Brain microvascular endothelial cell (primary cell): ENCODE measurements around the gene ZNF423.

Experiments
- DNase-seq: peaks from one replicate; pipeline ENCODE4 v3.0.0-alpha.2; 2020
- H3K27ac ChIP-seq: fragments of 250-450 bp; sonication (Bioruptor Pico); 2 replicates; pipeline ENCODE4 v1.5.1; 2020; ENCODE audit warnings: mild to moderate bottlenecking, moderate library complexity
- H3K27me3 ChIP-seq: fragments of 250-450 bp; sonication (Bioruptor Pico); replicated peaks from 2 replicates; pipeline ENCODE4 v1.5.1; 2020; ENCODE audit warnings: mild to moderate bottlenecking
- H3K36me3 ChIP-seq: fragments of 250-450 bp; sonication (Bioruptor Pico); replicated peaks from 2 replicates; pipeline ENCODE4 v1.5.1; 2020; ENCODE audit warnings: mild to moderate bottlenecking
- H3K4me3 ChIP-seq: 2 replicates; pipeline ENCODE4 v1.5.1; 2011; ENCODE audit warnings: low read depth, mild to moderate bottlenecking, control low read depth, low read length, moderate library complexity
- in situ Hi-C: cut with HindIII; loops from 2 replicates; pipeline ENCODE4 v1.10.0; 2017; ENCODE audit warnings: low sequenced_read_pairs, low pct_ligation_motif_present
- TF ChIP-seq, protein P1 (sequence below): IDR thresholded peaks from 2 replicates; pipeline ENCODE4 v1.5.1; 2011; ENCODE audit warnings: low read depth, mild to moderate bottlenecking, moderate library complexity, low read length, control low read depth, inconsistent platforms; ENCODE audit errors: missing control alignments

ZNF423 gene

DNA sequence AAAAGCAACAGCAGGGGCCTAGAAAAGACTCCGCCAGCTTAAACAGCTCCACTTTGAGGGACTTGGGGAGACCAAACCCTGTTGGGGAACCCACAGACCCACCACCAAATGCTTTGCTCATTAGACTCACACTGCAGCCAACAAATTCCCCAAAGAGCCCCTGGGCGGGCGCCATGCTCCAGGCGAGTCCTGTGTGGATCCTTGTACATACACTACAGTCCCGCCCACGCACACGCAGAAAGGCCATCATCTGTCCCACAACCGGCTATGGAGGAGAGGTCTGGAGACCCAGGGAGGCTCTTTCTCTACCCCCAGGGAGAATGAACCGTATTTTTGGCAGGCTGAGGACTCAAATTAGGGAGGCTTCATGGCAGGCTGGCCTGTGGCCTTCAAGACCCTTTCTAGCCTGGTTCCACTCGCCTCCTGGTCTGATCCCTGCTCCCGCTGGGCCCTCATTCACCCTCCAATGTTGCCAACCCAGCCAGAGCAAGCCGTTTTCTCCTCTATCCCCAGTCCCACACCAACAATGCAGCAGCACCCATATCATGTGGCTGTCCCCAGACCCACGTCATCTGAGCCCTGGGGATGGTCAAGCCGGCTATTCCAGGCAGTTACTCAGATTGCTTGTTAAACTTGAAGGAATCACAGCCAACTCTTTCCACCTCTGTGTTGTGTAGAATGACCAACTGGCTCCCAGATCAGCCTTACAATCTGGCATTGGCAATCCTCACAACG is 27.2 kb downstream of the ZNF423 start:
- DNase-seq: no peak
- Histone ChIP-seq H3K27ac (no peak overlapping the region), H3K36me3 (no peaks in the 10 kb centered on the region), H3K4me3 (no peak overlapping the region), H3K27me3 (no peaks in the 10 kb centered on the region)
- in situ Hi-C loops: no loop called here
- TF ChIP-seq, protein P1, sequence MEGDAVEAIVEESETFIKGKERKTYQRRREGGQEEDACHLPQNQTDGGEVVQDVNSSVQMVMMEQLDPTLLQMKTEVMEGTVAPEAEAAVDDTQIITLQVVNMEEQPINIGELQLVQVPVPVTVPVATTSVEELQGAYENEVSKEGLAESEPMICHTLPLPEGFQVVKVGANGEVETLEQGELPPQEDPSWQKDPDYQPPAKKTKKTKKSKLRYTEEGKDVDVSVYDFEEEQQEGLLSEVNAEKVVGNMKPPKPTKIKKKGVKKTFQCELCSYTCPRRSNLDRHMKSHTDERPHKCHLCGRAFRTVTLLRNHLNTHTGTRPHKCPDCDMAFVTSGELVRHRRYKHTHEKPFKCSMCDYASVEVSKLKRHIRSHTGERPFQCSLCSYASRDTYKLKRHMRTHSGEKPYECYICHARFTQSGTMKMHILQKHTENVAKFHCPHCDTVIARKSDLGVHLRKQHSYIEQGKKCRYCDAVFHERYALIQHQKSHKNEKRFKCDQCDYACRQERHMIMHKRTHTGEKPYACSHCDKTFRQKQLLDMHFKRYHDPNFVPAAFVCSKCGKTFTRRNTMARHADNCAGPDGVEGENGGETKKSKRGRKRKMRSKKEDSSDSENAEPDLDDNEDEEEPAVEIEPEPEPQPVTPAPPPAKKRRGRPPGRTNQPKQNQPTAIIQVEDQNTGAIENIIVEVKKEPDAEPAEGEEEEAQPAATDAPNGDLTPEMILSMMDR: no peak

DNA sequence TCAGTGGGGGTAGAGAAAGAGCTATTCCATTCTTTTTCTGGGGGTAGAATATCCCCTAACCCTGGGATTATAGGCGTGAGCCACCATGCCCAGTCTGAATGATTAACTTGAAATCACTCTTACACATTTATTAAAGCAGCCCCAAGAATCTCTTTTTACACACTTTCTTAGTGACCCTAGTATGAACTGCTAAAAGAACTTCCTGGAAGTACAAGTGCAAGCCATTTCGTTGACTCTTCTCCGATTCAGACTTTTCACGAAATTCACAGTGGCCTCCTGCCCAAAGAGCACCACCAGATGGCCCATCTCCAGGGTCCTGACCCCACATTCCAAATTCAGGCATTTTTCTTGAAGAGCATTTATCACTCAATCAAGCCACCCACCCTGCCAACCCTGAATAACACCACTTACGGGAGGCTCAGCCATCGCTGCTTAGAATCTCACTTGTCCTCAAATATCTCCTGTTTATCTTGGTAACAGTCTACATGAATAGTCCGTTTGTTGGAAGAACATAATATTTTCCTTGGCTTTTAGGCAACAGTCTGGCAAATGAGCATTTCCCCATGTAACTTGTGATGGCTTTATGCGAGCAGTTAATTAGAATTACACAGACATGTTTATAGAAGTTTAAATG is 28.0 kb downstream of the ZNF423 start:
- TF ChIP-seq, protein P1: no peak
- in situ Hi-C loops: no loop called here
- H3K4me3 ChIP-seq: no peak overlapping the region
- H3K27me3 ChIP-seq: no peaks in the 10 kb centered on the region
- H3K36me3 ChIP-seq: no peaks in the 10 kb centered on the region
- H3K27ac ChIP-seq: no peak overlapping the region
- DNase-seq: no peak

DNA sequence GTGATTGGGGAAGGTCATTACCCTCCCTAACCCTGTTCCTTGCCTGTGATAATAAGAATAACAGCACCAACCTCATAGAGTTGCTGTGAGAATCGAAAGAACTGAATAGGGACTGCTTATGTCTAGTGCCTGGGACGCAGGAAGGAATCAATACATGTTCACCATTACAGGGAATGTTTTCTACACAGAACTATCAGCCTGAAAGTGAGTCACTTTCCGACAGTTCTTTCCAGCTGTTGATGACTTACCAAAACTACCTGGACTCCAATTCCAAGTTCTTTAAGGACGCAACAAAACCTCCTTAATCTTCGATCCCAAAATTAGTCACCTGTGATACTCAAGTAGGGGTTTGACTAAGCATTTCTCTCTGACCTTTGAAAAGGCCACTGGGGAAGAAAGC is 29.4 kb downstream of the ZNF423 start:
- TF ChIP-seq, protein P1: no peak
- no peaks in the 10 kb centered on the region for H3K27me3 ChIP-seq
- in situ Hi-C loops: no loop called here
- H3K4me3 ChIP-seq: no peak overlapping the region
- no peak for DNase-seq
- no peaks in the 10 kb centered on the region for H3K36me3 ChIP-seq
- H3K27ac ChIP-seq: no peak overlapping the region

DNA sequence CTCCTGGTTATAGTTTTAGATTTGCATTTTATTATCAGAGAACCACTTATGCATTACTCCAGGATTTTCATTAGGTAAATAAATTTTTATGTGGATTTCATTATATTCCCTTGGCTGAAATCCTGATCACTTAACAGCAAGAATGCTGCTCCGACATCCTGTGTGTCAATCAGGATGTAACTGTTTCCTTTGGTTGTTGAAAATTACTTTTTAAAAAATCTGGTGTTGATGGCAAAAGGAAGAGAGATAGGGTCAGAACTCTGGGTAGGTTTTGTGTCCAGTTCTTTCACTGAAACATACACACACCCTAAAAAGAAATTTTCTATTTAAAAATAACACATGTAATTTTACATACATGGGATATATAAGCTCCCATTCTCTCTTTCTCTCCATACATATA is 30.9 kb downstream of the ZNF423 start:
- no peak overlapping the region for H3K27ac ChIP-seq

DNA sequence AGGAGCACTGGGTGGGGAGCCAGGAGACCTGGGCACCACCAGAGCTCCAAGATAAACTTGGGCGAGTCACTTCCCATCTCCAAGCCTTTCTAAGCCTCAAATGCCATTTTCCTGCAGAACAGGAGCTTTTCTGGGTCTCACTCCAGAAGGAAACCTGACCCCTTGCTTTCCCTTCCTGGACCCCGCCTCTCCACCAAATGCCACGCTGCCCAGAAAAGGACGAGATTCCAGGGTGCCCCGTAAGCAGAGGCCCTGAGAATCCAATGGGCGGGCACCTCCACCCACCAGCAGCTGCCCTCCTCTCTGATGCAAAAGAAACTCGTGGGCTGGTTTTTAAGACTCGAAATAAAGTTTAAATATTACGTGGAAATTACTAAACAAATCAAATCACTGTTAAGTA is 31.3 kb downstream of the ZNF423 start:
- Histone ChIP-seq H3K27ac (no peak overlapping the region), H3K36me3 (no peaks in the 10 kb centered on the region), H3K27me3 (no peaks in the 10 kb centered on the region), H3K4me3 (no peak overlapping the region)
- in situ Hi-C loops: no loop called here
- TF ChIP-seq, protein P1: no peak
- DNase-seq: no peak

More for the DNA sequence above, 30.9 kb downstream of the ZNF423 start:
- DNase-seq: no peak
- no peak overlapping the region for H3K4me3 ChIP-seq
- in situ Hi-C loops: no loop called here
- TF ChIP-seq, protein P1: no peak
- no peaks in the 10 kb centered on the region for H3K36me3 ChIP-seq
- H3K27me3 ChIP-seq: no peaks in the 10 kb centered on the region
